NCI-H524 (cell line): Measurements from ENCODE around the gene HLA-B.
"Not testable (repeated sequence)": the region's sequence is repeated elsewhere in the genome, so short reads cannot be mapped to it uniquely, and the experiment has no call there.

Experiments
- DNase-seq, 2 experiments: peaks; one replicate each; lab custom pipeline; 2025; lab: John Stamatoyannopoulos, UW

Gene HLA-B

DNA sequence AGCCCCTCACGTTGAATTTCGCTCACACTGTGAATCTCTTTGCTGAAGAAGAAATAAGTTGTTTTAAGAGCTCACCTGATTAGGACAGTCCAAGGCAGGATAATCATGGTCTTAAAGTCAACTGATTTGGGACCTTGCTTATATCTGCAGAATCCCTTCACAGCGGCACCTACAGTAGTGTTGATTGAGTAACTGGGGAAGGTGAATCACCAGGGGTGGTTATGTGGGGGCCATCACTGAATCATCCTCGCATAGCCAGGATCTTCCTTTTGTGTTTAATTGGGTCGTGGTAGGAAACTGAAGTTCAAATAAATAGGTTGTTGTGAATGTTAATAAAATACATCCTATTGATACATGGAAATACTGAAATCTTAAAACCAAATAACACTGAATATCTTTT lies 26.2 kb upstream of the HLA-B start:
- DNase-seq: no peak

DNA sequence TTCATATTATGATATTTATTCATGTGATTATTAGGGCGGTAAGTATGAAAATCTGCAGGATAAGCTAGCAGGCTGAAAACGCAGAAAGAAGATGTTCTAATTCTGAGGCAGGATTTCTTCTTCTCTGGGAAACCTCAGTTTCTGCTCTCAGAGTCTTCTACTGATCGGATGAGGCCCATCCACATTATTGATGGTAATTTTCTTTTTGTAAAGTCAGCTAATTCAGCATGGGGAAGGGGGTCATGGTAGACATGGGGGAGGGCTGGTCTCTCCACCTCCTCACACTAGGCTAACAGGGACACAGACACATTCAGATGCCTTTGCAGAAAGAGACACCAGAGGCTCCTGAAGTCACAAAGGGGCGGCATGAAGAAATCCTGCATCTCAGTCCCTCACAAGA lies 24.7 kb upstream of the HLA-B start:
- no peak for DNase-seq

DNA sequence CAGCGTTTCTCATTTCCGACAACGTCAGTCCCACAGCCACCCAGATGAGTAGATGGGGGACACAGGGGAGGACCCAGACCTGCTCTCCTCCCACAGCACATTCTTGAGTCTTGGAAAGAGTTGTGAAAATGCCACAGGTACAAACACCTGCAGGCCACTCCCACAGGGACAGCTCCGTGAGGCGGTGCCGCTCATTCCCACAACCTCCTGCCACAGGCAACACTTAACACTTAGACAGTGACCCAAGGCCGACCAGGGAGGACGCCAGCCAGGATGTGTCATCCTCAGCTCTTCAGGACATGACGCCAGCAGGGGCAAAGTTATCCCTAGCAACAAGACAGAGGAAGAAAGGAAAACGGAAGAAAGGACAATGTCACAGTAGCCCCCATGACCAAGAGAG lies 22.9 kb upstream of the HLA-B start:
- no peak for DNase-seq

DNA sequence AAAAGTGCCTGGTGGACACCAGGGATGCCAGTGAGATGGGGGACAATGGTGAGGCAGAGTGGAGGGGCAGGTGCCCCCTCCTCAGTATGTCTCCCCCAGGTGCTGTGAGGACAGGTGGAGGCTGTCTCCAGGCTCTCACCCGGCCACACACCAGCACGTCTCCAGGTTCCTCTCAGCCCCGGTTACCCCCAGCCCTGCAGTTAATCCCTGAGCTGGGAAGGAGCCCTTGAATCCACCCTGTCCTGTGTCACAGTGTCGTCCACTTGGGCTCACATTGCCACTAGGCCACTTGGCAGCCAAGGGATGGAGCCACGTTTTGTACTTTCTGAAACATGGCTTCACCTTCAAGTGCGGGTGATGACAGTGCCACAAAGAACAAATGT lies 21.7 kb upstream of the HLA-B start:
- DNase-seq: no peak

DNA sequence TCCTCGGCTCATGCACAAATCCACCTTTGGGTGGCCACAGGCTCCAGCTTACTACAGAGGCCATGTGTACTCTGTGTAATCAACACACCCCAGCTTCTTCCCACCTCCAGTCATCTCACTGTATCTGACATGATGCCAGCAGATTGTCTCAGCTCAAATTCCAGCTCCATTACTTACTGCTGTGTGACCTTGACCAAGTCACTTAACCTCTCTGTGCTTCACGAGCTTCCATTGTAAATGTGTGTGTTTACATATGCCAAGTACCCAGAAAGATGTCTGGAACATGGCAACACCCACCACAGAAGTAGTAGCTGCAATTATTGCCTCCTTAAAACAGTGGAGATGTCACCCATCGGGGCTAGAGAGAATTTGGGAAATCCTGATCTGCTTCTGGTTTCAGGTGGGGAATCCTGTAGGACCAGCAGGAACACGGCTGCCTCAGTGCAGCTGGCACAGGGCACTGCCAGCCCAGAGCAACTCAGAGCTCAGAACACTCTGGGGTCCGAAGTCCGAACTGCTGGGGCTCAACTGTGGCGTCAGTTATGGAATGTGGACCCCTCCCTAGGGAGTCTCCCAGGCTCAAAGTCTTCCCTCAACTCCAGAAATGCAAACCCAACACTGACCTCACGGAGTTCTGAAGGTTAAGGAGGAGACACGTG lies 21.2 kb upstream of the HLA-B start:
- no peak for DNase-seq

DNA sequence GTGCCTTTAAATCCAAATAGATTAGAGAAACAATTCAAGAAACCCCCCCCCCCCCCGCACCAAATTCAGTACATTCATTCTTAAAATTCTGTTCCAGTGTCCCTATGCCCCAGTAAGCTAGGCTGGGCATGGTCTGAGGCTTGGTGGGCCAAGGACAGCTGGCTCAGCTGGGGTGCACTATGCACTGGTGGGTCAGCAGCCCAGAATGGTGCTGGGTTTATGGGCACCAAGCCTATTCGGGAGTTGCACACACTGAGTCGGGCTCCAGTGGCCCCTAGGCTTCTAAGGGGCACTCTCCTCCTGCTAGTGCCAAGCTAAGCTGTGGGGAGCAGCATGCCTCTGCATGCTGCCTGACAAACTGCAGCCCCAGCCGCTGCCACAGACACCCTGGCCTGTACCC lies 20.1 kb upstream of the HLA-B start:
- DNase-seq: no peak

DNA sequence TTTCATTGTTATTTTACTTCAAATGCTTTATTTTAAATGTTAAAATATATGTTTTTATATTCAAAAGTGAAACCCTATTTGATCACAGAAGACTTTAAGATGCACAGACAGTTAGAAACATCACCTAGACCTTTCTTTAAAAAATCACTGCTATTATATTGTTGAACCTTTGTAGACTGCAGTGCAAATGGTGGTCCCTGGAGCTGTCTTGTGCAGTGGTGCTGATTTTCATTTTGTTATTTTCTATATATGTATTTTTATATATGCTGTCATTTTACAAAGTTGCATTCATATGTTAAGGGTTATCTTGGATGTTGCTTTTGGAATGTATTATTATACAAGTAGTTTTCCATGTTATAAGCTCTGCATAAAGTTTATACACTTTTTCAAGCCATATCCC lies 18.7 kb upstream of the HLA-B start:
- DNase-seq: no peak

DNA sequence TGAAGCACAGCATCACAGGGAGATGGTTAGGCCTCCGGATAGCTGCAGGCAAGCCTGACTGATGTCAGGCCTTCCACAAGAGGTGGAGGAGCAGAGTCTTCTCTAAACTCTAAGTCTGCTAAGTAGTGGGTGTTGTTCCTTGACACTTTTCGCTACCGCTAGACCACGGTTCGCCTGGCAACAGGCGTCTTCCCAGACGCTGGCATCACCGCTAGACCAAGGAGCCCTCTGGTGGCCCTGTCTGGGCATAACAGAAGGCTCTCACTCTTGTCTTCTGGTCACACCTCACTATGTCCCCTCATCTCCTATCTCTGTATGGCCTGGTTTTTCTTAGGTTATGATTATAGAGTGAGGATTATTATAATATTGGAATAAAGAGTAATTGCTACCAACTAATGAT lies 17.1 kb upstream of the HLA-B start:
- DNase-seq: not testable (repeated sequence)

DNA sequence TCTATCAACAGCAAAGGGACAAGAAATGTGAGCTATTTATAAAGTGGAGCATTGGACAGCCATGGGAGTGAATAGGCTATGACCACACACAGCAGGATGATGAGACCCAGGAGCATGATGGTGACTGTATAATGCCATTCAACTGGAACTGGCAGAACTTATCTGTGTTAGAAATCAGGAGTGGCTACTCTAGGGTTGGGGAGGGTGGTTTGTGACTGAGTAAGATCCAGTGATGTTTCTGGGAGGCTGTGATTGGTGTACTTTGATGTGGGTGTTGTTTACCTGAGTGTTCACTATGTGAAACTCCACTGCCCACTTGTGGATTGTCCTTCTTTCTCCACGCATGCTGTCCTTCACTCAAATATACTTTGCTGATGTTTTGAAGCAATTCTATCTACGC lies 11.5 kb upstream of the HLA-B start:
- DNase-seq: no peak

DNA sequence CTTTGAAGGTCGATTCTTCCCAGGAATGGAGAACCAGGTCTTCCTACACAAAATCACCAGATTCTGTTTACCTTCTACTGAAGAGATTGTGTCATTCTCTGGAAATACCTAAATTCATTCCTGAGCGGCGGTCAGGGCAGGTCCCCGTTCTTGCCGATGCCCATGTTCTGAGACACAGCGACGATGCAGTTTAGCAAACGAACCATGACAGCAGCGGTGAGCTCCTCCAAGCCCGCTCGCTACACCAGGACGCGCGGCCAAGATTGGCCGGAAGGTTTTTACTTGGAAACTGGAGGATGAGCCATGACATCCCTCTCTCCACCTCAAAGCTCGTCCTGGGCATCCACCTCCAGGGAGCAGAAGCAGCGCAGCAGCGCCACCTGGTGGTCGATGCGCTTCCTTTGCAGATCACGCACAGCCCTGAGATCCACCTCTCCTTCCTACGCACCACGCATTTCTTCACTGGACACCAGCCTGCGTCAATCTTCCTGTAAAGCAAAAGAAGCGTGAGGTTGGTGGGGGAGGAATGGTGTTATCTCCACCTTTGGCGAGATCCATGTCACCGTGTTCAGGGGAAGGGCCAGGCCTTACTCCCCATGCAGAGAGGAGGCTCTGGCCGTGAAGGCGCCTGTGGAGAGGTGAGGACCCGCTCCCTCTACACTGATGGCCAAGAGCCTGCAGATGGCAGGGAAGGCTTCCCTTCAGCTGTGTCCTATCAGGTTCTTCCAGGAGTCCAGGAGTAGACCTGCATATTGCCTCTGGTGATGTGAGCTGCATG lies 9.9 kb upstream of the HLA-B start:
- peak; percentile 22 to 68 for DNase-seq

DNA sequence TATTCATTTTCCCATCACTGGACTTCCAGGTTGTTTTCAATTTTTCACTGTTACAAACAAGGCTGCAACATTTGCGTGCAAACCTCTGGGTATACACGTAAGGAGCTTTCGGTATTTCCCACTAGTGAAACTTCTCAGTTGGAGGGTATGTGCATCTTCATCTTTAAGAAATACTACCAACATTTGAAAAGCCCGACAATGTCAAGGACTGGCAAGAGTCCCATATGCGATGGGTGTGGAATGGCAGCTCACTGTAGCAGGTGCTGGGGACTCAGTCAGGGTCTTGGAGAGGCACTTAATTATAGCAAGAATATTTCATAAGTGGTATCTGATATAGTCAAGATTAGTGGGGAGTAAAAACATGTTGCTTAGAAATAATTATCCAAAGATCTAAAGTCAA lies 8.9 kb upstream of the HLA-B start:
- no peak for DNase-seq

DNA sequence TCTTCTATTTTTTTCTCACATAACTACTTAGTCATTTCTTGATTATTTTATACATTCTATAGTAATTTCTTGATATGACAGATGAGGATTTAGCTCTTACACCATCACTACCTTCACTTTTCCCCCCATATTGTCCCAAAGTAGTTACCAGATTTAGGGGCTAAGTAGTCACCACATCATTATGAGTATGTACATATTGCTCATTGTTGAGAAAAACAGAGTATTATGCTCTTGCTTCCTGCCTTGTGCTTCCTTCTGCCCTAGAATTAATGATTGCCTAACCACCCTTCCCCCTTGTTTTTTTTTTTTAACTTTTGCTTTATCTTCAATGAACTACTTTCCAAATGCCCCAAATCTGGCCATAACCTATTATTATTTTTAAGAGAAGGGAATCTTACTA lies 6.8 kb upstream of the HLA-B start:
- no peak for DNase-seq

DNA sequence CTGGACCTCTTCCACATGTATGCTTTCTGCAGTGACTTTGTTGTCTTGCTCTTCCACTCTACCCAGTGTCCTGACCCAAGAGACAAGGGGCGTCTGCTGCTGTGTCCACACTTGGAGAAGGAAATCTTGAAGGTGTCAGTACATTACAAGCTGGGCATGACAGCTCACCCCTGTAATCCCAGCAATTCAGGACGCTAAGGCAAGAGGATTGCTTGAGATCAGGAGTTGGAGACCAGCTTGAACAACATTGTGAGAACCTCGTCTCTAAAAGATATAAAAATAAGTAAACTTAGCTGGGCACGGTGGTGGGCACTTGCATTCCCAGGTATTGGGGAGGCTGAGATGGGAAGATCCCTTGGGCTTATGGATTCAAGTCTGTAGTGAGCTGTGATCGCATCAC lies 5.8 kb upstream of the HLA-B start:
- no peak for DNase-seq

DNA sequence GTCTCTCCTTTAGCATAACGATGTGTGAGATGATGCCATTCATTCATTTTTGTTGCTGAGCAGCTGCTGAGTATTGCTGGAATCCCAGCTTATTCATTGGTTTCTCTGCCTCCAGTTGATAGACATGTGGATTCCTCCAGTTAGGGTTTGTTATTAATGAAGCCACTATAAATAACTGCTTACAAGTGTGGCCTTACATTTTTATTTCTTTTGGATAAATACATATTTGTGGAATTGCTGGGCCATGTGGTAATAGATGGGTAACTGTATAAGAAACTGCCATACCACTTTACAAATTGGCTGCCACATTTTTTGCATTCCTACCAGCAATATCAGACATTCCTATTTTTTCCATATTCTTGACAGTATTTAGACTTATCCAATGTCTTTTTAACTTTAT lies 2.6 kb upstream of the HLA-B start:
- no peak for DNase-seq

DNA sequence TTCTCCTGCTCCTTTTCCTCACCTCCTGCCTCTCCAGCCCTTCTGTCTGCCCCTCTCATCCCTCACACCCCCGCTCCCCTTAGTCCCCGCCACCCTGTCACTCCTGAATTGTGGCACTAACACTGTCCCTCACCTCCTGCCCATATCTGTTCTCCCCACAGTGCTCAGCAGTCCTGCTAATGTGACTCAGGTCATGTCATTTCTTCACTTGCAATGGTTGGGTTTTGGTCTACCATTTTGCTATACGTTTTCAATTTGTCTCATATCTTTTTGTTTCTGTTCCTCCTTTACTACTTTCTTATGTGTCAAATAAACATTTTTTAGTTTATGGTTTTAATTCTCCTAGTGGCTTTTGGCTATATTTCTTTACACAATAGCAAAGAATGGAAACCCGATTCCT lies 1.3 kb upstream of the HLA-B start:
- DNase-seq: no peak

DNA sequence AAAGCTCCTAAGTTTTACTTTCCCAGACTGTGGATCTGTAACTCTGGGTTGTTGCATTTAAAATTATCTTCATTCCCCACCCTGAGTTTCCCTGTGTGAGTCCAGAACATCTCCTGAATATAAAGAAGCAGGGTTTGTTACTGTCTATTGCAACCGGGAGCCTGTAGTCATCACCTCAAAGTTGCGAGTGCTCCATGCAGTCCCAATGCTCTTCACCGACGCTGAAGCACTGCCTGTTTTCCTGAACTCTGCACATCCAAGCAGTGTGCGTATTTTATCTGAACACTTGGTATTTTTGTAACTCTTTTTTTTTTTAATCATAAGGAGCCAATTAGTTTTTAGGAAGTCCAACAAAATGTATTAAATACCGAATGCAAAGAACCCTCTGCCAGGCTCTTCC lies 907 bp upstream of the HLA-B start:
- no peak for DNase-seq

DNA sequence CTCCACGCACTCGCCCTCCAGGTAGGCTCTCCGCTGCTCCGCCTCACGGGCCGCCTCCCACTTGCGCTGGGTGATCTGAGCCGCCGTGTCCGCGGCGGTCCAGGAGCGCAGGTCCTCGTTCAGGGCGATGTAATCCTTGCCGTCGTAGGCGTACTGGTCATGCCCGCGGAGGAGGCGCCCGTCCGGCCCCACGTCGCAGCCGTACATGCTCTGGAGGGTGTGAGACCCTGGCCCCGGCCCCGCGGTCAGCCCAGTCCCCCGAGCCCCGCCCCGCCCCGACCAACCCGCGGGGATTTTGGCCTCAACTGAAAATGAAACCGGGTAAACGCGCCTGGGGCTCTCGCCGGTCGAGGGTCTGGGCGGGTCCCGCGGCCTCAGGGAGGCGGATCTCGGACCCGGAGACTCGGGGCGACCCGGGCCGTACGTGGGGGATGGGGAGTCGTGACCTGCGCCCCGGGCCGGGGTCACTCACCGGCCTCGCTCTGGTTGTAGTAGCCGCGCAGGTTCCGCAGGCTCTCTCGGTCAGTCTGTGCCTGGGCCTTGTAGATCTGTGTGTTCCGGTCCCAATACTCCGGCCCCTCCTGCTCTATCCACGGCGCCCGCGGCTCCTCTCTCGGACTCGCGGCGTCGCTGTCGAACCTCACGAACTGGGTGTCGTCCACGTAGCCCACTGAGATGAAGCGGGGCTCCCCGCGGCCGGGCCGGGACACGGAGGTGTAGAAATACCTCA lies 598 bp downstream of the HLA-B start:
- DNase-seq: no peak

DNA sequence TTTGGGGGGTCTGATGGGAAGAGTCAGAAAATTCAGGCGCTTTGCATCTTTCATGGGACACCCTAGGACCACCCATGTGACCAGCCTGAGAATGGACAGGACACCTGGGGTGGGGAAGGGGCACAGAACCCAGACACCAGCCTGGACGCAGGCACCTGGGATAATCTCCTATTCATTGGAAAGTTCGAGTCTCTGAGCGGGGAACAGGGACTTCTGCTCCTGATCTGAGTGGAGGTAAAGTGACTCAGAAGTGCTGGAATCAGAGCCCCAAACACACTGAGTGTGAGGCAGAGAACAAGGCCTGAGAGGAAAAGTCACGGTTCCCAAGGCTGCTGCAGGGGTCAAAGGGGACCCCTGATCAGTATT lies 1.4 kb downstream of the HLA-B start:
- no peak for DNase-seq

DNA sequence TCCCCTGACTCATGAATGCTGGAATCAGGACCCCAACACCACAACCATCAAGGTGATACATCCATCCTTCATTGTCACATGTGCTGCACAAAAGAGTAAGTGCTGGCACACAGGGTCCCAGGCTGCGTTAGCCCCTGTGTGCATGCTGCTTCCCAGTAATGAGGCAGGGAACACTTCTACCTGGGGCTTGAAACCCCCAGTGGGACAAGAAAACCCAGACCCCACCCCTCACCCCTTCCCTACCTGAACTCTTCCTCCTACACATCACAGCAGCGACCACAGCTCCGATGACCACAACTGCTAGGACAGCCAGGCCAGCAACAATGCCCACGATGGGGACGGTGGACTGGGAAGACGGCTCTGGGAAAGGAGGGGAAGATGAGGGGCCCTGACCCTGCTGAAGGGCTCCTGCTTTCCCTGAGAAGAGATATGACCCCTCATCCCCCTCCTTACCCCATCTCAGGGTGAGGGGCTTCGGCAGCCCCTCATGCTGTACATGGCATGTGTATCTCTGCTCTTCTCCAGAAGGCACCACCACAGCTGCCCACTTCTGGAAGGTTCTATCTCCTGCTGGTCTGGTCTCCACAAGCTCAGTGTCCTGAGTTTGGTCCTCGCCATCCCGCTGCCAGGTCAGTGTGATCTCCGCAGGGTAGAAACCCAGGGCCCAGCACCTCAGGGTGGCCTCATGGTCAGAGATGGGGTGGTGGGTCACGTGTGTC lies 2.0 kb downstream of the HLA-B start:
- DNase-seq: no peak

DNA sequence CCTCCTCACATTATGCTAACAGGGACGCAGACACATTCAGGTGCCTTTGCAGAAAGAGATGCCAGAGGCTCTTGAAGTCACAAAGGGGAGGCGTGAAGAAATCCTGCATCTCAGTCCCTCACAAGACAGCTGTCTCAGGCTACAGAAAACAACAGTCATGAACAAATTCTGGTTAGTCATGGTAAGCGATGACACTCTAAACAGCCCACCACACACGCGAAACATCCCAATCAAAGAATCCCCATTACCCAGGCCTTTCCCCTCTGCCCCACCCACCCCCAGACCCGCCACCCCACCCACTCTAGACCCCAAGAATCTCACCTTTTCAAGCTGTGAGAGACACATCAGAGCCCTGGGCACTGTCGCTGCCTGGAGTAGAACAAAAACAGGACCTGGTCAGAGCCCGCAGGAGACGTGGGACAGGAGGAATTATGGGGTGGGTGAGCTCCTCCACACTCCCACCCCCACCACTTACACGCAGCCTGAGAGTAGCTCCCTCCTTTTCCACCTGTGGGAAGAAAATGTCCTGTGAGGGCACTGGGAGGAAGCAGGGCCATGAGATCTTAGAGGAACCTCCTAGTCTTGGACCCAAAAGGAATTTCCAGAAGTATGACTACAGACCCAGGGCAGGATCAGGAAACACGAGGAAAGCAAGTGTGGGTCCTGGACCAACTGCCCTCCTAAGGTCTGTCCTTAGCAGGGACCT lies 2.7 kb downstream of the HLA-B start:
- DNase-seq: no peak

DNA sequence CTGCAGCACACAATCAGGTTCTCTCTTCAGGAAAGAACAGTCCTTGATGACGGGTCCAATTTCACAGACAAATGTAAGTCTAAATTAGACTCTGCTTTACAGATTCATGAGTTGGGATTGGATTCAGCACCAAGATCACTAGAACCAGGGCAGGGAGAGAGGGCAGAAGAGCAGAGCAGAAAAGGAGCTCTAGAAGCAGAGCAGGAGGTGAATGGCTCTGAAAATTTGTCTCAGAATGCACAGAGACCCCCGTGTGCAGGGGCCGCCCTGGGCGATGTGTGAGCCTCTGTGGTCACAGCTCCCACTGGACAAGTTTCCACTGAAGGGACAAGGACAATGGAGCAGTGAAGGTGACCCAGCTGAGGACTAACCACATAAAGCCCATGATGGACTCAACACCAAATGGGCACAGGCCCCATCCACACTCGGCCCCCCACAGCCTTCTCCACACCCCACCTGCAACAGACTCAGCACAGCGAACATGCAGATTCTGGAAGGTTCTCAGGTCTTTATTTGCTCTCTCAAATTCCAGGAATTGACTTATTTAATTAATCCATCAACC lies 3.5 kb downstream of the HLA-B start:
- DNase-seq: no peak
